Gastroesophageal sphincter (tissue), 3 donors: ENCODE data around the gene IL2RA.

Experiments
- POLR2A ChIP-seq, 2 donors: fragments of 450-650 bp; IDR thresholded peaks; one replicate each; pipeline ENCODE4 v1.6.1; 2017; ENCODE audit warnings: antibody characterized with exemption in 2 of 2, mild to moderate bottlenecking in 2 of 2, moderate library complexity in 1 of 2
- POLR2AphosphoS5 ChIP-seq: sonication (generic); formaldehyde crosslinking; IDR thresholded peaks from one replicate; pipeline ENCODE4 v1.6.1; 2017; ENCODE audit warnings: antibody characterized with exemption
- TF ChIP-seq, protein P1 (sequence below), 4 experiments: fragments of 200-600 bp in 2 of 4; fragments of 450-650 bp in 2 of 4; sonication (generic) in 1 of 4; IDR thresholded peaks; one replicate each; pipeline ENCODE4 v1.5.1; 2017 to 2019; ENCODE audit warnings: antibody characterized with exemption in 4 of 4, mild to moderate bottlenecking in 2 of 4, moderate library complexity in 2 of 4

DNA sequence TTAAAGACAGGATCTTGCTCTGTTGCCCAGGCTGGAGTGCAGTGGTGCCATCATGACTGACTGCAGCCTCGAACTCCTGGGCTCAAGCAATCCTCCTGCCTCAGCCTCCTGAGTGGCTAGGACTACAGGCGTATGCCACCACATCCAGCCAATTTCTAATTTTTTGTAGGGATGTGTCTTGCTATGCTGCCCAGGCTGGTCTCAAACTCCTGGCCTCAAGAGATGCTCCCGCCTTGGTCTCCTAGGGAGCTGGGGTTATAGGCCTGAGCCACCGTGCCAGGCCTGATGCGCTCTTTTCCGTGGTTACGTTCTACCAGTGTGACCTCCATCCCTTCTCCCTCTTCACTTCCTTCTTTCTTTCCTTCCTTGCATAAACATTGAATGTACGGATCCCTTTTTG, 50.6 kb downstream of the IL2RA start:
- TF ChIP-seq, protein P1, sequence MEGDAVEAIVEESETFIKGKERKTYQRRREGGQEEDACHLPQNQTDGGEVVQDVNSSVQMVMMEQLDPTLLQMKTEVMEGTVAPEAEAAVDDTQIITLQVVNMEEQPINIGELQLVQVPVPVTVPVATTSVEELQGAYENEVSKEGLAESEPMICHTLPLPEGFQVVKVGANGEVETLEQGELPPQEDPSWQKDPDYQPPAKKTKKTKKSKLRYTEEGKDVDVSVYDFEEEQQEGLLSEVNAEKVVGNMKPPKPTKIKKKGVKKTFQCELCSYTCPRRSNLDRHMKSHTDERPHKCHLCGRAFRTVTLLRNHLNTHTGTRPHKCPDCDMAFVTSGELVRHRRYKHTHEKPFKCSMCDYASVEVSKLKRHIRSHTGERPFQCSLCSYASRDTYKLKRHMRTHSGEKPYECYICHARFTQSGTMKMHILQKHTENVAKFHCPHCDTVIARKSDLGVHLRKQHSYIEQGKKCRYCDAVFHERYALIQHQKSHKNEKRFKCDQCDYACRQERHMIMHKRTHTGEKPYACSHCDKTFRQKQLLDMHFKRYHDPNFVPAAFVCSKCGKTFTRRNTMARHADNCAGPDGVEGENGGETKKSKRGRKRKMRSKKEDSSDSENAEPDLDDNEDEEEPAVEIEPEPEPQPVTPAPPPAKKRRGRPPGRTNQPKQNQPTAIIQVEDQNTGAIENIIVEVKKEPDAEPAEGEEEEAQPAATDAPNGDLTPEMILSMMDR (IDR thresholded peaks at IDR 0.05), result no peak
- TF ChIP-seq POLR2AphosphoS5 (no peak), POLR2A (IDR thresholded peaks at IDR 0.05) (no peak)
